Inflammatory macrophage treated with lipopolysaccharide for 4 hours (primary cell): ENCODE results near the gene USP35.
A peak's percentile ranks its signal among the peaks of the same experiment; 100 is the strongest.
"Not testable (repeated sequence)": the region's sequence is repeated elsewhere in the genome, so short reads cannot be mapped to it uniquely, and the experiment has no call there.

Experiments used
- DNase-seq: peaks from one replicate; pipeline ENCODE4 v3.0.0-alpha.2; 2020

The USP35 gene

DNA sequence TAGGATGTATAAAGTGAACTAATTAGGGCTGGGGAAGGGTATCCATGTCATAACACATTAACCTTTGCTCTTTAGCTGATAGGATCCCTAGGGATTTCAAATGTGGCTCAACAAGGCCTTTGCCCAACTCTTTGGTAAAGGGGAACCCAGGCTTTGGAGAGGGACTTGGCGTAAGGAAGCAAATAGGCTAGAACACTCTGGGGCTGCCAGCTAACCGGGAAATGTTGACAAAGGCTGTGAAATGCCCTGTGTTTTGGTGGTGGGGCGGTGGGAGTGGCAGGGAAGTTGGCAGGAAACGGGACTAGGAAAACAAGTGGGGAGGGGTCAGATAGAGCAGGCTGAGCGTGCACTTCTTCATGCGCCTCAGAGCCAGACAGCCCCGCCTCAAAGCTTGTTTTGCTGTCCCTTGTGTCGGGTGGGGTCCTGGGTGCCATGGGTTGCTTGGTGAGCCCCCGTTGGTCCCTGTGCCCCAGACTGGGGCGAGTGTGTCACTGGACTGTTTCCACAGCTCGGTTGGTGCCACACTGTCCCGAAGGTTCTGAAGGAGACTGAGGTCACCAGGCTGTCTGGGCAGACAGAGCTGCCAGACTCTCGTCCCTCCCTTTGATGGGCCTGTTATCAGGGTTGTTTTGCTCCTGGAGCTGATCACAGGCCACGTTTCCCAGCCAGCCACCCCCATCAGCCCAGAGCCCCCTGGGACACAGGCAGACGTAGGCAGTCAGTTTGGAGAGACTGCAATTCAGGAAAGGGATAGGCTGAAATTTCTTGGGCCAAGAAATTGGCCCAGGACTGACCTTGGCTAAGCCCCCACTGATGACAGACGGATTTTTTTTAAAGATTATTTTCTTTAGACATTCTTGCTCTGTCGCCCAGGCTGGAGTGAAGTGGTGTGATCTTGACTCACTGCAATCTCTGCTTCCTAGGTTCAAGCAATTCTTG is 19.9 kb upstream of the USP35 start:
- no peak for DNase-seq

DNA sequence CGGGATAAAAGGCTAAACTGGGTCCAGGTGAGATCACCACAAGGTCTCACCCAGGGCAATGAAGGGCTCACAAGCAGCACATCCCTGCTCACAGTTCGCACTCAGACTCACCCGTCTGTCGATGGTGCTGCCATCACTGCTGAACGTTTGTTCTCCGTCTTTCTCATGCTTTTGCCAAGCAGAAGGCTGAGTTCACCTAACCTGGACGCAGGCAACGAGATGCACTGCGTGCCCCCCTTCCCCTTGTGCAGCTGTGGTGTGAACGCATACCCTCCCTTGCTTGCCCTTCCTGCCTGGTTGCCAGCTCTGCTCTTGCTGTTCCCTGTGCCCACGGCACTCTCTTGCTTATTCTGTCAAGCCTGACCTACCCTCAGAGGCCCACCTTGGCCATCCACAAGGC is 18.3 kb upstream of the USP35 start:
- no peak for DNase-seq

DNA sequence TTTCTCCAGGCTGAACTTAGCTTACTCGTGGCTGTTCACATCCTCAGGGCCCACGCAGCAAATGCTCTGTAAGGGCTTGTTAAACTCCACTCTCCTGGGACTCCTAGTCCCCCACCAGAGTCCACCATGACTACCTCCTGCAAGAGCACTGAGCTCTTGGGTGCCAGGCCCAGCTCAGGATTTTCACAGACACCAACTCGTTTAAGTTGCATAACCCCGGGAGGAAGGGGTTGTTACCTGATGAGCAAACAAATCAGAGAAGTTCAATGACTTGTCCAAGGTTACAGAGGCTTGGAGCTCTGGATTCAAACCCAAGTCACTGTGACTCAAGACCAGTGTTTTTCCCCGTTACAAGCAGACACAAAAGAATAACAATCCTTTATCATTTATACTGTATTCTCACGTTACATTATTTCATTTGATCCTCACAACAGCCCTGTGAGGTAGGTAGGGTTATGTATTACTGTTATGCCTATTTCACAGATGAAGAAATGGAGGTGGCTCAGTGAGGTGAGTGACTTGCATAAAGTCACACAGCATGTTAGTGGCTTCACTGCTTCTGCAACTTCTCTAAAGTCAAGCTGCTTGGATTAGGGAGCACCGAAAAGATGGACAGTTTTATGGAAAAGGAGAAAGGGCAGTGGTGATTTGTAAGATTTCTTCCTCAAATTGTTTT is 17.7 kb upstream of the USP35 start:
- no peak for DNase-seq

DNA sequence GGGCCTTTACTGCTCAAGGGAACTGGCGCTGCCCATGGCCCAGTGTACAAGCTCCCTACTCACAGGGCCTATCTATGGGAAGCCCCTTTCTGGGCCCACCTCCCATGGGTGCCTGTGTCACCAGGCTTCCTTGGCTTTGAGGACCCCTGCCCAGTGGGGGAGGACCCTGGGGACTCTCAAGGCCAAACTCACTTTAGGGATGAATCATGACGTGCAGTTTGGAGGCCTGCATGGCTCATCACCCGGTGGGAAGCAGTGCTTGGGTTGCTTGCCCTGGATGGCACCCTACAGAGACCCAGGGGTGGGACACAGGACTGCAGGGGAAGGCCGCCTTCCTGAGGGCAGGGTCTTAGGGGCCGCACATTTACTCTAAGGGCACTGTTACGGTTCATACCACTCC is 16.8 kb upstream of the USP35 start:
- no peak for DNase-seq

DNA sequence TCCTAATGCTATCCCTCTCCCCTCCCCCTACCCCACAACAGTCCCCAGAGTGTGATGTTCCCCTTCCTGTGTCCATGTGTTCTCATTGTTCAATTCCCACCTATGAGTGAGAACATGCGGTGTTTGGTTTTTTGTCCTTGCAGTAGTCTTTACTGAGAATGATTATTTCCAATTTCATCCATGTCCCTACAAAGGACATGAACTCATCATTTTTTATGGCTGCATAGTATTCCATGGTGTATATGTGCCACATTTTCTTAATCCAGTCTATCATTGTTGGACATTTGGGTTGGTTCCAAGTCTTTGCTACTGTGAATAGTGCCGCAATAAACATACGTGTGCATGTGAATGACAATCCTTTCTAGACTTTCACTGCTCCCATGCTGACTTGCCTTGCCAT is 12.9 kb upstream of the USP35 start:
- not testable (repeated sequence) for DNase-seq

DNA sequence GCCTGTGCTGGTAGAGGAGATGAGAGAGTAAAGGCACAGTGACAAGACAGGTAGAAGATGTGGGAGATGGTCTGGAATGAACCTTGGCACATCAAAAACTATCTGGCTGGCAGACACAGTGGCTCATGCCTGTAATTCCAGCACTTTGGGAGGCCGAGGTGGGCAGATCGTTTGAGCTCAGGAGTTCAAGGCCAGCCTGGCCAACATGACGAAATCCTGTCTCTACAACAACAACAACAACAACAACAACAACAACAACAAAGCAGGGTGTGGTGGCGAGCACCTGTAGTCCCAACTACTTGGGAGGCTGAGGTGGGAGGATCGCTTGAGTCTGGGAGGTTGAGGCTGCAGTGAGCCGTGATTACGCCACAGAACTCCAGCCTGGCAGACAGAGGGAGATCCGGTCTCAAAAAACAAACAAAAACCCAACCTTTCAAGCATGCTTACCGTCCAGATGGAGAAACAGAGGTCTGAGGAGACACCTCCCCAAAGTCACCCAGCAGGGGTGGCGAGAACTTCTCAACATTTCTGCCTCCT is 12.0 kb upstream of the USP35 start:
- no peak for DNase-seq

DNA sequence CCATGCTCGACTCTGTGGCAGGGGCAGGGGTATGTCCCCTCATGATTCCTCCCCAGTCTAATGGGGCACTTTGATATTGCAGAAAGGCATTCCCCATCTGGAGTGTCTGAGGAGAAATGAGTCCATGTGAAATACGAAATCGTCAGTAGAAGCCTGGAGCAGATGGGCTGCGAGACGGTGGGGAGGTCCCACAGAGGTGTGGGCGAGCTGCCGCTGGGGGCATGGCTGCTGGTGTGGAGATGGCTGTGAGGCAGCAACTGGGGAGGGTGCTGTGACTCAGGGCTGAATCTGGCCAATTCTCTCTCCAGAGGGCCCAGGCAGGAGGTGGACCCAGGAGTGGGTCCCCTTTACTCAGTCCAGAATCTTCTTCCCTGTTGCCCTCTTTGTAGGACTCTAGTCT is 11.5 kb upstream of the USP35 start:
- DNase-seq, result no peak

DNA sequence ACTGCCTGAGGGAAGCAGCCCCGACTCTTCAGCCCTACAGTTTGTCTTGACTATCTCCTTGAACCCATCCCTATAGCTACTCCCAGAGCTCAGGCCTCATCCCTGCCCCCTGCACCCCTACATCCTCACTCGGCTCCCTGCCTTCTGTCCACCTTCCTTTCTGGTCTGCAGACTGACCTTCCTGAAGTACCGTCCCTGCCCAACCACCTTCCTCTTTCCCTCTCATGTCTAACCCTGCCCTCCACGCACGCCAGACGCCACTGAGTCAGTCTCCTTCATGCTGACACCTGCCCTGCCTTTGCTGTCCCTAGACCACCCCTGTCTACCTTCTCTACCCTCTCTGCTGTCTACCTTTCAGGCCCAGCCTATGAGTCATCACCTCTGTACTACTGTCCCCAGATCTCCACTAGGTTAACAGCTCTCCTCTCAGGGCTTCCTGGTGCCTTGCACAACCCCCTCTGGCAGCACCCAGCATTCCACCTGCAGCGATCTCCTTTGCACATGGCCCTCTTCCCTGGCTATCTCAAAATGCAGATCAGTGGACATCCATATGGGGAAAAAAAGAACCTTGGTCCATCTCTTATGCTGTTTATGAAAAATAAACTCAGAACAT is 9.2 kb upstream of the USP35 start:
- no peak for DNase-seq

DNA sequence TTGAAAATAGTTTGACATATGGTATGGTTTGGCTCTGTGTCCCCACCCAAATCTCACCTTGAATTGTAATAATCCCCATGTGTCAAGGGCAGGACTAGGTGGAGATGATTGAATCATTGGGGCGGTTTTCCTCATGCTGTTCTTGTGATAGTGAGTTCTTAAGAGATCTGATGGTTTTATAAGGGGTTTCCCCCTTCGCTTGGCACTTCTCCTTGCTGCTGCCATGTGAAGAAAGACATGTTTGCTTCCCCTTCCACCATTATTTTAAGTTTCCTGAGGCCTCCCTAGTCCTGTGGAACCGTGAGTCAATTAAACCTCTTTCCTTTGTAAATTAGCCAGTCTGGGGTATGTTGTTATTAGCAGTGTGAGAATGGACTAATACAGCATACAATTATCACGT is 8.0 kb upstream of the USP35 start:
- DNase-seq, result peak; percentile 74

DNA sequence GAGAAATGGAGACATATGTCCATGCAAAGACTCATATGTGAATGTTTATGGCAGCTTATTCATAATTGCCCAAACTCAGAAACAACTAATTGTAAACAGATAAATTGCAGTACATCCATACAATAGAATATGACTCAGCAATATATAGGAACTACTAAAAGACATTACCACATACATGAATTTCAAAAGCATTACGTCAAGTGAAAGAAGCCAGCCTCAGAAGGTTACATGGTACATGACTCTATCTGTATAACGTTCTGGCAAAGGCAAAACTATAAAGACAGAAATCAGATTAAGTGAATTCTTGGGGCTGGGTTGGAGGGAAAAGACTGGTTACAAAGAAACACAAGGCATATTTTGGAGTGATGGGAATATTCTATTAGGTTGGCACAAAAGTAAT is 7.5 kb upstream of the USP35 start:
- DNase-seq, result peak; percentile 91

DNA sequence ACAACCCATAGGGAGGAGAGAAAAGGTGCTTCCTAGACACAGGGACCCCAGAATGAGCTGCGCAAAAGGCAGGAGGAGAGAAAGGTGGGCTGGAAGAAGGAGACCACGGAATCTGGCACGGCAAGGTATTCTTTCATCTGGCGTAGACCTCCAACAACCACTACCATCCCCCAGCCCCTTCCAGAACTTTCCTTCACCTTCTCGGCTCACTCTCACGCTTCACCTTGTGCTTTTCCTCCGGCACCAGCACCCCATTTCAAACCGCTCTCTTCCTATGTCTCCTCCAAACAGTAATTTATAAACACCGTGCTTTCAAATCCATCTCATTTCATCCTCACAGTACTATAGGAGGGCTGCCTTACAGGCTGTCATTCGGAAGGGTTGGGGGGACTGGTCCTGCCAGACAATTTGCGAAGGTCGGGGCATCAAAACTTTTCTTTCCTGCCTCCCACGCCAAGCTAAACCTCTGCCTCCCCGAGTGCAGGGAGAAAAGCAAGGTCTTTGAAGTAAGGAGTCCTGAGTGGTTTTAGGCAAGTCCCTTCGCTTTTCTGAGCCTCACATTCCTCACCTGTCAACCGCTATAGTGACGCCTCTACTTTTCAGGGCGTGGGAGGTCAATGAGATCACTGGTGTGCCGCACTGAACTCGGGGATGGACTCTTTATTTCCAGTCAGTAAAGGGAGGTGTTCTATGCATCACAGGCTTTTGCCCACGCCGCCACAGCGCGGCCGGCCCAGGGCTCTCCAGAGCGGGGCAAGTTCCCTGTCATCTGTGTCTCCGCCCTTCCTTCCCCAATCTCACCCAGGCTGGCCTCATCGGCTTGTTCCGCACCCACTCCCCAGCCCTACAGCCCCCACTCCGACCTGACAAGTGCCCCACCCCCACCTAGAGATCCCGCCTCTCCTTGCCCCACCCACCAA is 1.1 kb upstream of the USP35 start:
- peak; percentile 89 for DNase-seq

DNA sequence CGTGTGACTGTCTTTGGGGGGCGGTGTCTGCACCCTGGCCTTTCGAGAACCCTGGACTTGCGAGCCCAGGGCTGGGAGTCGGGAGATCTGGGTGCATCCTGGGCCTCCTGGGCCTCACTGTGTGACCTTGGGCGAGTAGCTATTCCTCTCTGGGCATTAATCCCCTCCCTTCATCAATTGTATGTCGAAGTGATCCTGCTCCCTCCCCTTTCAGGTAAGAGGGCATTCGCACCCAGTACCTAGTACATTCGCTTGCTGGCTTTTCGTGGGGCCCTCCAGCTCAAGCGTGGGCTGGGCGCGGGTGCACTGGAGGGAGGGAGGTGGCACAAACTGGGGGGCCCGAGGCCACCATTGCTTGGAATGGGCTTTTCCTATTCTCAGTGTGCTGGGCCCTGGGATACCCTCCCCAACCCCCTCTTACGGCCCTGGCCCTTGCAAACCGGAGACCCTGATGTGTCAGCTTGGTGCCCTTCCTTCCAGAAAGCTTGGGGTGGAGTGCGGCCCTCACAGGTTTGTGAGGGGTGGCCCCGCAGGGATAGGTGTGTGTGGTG is 530 bp downstream of the USP35 start:
- DNase-seq, result no peak

DNA sequence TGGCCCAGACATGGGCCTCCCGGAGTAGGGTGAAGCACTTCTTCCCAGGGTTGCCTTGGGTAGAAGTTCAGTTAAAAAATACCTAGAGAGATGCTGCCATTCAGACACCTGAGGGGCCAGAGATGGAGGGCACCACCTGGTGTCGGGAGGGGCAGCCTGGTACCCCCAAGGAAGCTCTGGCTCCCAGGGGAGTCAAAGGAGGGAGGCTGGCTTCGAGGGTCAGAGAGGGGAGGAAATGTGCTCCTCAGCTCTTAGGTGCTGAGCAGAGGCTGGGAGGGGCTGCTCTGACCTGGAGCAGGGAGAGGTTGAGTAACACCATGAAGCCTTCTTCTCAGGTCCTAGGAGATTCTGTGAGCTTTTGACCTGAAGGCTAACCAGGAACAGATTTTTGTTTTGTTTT is 1.1 kb downstream of the USP35 start:
- no peak for DNase-seq

DNA sequence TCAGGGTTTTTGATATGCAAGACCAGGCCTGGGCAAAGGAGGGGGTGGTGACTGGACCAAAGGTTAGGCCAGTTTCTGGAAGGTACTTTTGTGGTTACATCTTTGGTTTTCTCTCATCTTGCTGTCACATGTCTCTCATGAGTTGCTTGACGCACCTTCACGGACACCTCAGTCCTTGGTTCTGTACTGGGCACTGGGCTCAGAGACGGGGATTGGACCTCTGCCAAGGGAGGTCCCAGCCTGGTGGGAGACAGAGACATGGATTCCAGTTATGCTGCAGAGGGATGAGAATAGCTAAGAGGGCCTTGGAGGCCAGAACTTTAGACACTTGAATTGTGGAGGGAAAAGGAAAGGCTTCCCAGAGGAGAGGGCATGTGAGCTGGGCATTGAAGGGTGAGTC is 1.7 kb downstream of the USP35 start:
- DNase-seq, result no peak

DNA sequence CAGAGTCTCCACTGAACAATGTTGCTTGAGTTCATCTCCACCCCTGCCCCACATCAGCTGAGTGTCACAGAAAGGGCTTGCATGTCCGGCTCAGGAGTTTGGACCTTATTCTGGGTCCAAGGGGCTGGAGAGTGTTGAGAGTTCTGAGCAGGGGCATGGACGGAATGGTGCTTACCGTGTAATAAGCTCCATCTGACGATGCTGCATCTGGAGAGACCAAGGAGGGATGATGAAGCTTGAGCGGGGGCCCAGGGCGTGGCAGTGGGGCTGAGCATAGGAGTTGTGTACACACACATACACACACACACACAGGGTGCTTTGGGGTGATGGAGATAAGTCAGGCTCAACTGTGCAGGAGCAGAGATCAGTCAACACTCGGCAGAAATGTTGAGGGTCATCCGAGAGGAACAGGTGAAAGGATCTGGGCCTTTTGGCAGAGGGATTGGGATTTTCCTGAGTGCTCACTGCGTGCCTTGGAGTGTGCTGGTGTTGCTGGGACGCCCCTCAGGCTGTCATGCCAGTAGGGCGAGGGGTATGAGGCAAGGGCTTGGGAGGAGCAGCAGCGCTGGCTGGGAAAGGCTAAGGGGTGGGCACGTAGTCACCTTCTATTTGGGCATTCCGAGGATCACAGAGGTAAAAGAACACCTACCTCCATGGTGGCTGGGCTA is 2.3 kb downstream of the USP35 start:
- DNase-seq, result no peak

DNA sequence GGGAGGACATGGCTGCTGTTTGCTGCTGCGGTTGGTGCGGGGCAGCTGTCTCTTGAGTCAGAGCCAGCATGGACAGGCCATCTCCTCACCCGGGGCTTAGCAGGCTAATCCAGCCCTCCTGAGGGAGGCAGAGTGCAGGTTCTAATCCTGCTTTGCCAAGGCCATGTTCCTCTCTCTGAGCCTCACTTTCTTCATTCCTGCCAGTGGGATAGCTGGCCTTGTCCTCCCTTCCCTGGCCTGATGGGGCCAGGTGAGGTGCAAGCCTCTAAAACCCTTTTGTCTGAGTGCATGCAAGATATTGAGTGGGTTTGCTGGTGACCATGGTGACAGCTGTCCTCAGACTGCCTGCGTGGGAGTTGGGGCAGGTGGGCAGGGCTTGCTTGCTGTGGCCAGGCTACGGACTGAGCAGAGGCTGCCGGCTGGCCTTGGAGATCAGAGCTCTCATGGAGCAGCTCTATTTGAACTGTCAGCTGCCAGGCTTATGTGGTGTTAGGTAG is 3.6 kb downstream of the USP35 start:
- peak; percentile 27 for DNase-seq

DNA sequence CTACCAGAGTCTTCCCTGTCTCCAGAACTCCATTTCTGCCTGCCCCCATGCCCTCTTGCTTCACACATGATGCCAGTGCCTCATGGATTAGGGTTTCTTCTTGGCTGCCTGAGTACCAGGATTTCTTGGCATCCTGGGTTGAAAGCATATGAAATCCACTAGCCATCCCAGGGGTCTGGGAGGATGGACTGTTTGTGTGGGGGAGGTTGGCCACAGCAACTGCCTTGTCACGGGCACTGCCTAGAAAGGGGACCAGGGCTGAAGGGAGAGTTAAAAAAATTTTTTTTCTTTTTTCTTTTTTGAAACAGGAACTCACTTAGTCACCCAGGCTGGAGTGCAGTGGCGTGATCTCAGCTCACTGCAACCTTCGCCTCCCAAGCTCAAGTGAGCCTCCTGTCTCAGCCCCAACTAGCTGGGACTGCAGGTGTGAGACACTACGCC is 4.2 kb downstream of the USP35 start:
- DNase-seq, result peak; percentile 69

DNA sequence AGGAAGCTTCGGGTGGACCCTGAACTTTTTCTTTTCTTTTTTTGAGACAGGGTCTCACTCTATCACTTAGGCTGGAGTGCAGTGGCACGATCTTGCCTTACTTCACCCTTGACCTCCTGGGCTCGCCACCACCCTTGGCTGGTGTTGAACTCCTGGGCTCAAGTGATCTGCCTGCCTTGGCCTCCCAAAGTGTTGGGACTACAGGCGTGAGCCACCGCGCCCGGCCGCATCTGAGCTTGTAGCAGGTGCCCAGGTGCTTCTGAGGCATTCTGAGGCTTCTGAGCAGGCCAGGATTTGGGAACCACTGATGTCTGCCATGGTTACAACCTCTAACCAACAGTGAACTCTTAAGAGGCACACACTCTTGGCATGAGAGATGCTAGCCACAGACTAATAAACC is 5.1 kb downstream of the USP35 start:
- no peak for DNase-seq

DNA sequence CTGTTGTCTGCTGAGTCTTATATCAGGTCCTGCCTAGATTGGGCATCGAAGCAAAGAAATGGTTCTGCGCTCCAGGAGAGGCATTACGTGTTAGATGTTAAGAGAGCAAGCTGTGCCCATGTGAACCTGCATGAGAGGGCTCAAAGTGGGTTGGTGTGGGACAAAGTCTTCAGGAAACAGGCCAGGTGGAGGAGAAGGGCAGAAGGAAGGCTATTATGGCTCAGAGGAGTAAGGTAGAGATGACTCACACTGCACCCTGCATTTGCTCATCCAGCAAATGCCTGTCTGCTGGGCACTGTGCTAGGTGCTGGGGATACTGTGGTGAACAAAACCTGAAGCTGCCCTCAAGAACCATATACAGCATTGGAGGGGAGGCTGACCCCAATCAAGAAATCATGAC is 5.8 kb downstream of the USP35 start:
- no peak for DNase-seq

DNA sequence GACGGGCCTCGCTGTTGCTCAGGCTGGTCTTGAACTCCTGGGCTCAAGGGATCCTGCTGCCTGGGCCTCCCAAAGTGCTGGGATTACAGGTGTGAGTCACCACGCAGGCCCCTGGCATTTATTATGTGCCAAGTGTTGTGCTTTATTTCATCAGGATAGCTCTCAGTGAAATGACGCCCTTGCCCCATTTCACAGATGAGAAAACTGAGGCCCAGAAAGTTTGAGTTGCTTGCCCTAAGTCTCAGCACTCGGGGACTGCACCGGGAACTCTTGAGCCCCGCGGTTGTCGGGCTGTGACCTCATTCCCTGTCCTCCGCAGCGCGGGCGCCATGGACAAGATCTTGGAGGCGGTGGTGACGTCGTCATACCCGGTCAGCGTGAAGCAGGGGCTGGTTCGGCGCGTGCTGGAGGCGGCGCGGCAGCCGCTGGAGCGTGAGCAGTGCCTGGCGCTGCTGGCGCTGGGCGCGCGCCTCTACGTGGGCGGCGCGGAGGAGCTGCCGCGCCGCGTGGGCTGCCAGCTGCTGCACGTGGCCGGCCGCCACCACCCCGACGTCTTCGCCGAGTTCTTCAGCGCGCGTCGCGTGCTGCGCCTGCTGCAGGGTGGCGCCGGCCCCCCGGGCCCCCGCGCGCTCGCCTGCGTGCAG is 7.3 kb downstream of the USP35 start:
- DNase-seq, result no peak

DNA sequence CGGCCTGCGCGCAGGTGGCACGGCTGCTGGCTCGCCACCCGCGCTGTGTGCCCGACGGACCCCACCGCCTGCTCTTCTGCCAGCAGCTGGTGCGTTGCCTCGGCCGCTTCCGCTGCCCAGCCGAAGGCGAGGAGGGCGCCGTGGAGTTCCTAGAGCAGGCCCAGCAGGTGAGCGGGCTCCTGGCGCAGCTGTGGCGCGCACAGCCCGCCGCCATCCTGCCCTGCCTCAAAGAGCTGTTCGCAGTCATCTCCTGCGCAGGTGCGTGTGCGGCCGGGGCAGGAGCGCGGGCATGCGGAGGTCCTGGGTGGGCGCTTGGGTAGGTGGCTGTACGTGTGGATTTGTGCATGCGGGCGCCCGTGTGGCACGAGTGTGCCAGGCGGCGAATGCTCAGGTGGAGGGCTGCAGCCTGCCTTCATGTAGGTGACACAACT is 8.0 kb downstream of the USP35 start:
- DNase-seq, result no peak
